ENCODE results near the gene FSIP1.
A peak's percentile ranks its signal among the peaks of the same experiment; 100 is the strongest.

FSIP1 gene

GRCh38 chr15:39736412-39737195, 46.0 kb downstream of the FSIP1 start:
- DNase-seq = no peak
- in situ Hi-C loops (cut with MboI; ENCODE audit: low pct_unique_long_range_greater_than_20kb, low sequenced_read_pairs) = no loop called here

- in situ Hi-C loops (cut with MboI; ENCODE audit: low pct_unique_long_range_greater_than_20kb, low sequenced_read_pairs) = no loop called here
- no peak for DNase-seq
These were observed 47.4 kb downstream of the FSIP1 start for GRCh38 chr15:39735120-39735717.

- no peak for DNase-seq
- in situ Hi-C loops (cut with MboI; ENCODE audit: low pct_unique_long_range_greater_than_20kb, low sequenced_read_pairs) = no loop called here
These were observed 51.4 kb downstream of the FSIP1 start for GRCh38 chr15:39731266-39731665.

GRCh38 chr15:39730552-39730951, 52.1 kb downstream of the FSIP1 start:
- in situ Hi-C loops (cut with MboI; ENCODE audit: low pct_unique_long_range_greater_than_20kb, low sequenced_read_pairs) = no loop called here
- DNase-seq = no peak

GRCh38 chr15:39729500-39729899, 53.1 kb downstream of the FSIP1 start:
- in situ Hi-C loops (cut with MboI; ENCODE audit: low pct_unique_long_range_greater_than_20kb, low sequenced_read_pairs) = no loop called here
- no peak for DNase-seq

GRCh38 chr15:39728845-39729244, 53.8 kb downstream of the FSIP1 start:
- no peak for DNase-seq
- in situ Hi-C loops (cut with MboI; ENCODE audit: low pct_unique_long_range_greater_than_20kb, low sequenced_read_pairs) = no loop called here

- in situ Hi-C loops (cut with MboI; ENCODE audit: low pct_unique_long_range_greater_than_20kb, low sequenced_read_pairs) = no loop called here
- DNase-seq = no peak
These were observed 60.7 kb downstream of the FSIP1 start for GRCh38 chr15:39721893-39722292.

- in situ Hi-C loops (cut with MboI; ENCODE audit: low pct_unique_long_range_greater_than_20kb, low sequenced_read_pairs) = no loop called here
- peak; percentile 8 for DNase-seq
These were observed 61.7 kb downstream of the FSIP1 start for GRCh38 chr15:39720621-39721611.

- DNase-seq = no peak
- in situ Hi-C loops (cut with MboI; ENCODE audit: low pct_unique_long_range_greater_than_20kb, low sequenced_read_pairs) = no loop called here
These were observed 62.6 kb downstream of the FSIP1 start for GRCh38 chr15:39720081-39720480.

- DNase-seq = no peak
These were observed 63.5 kb downstream of the FSIP1 start for GRCh38 chr15:39719109-39719508.

GRCh38 chr15:39717134-39717533, 65.5 kb downstream of the FSIP1 start:
- DNase-seq = no peak
- in situ Hi-C loops (cut with MboI; ENCODE audit: low pct_unique_long_range_greater_than_20kb, low sequenced_read_pairs) = no loop called here

More at GRCh38 chr15:39719109-39719508, 63.5 kb downstream of the FSIP1 start:
- in situ Hi-C loops (cut with MboI; ENCODE audit: low pct_unique_long_range_greater_than_20kb, low sequenced_read_pairs) = no loop called here

GRCh38 chr15:39714251-39714650, 68.4 kb downstream of the FSIP1 start:
- in situ Hi-C loops (cut with MboI; ENCODE audit: low pct_unique_long_range_greater_than_20kb, low sequenced_read_pairs) = no loop called here
- DNase-seq = no peak

GRCh38 chr15:39713846-39714245, 68.8 kb downstream of the FSIP1 start:
- no peak for DNase-seq
- in situ Hi-C loops (cut with MboI; ENCODE audit: low pct_unique_long_range_greater_than_20kb, low sequenced_read_pairs) = no loop called here

GRCh38 chr15:39710681-39711080, 72.0 kb downstream of the FSIP1 start:
- in situ Hi-C loops (cut with MboI; ENCODE audit: low pct_unique_long_range_greater_than_20kb, low sequenced_read_pairs) = no loop called here
- no peak for DNase-seq

- no peak for DNase-seq
- in situ Hi-C loops (cut with MboI; ENCODE audit: low pct_unique_long_range_greater_than_20kb, low sequenced_read_pairs) = no loop called here
These were observed 72.7 kb downstream of the FSIP1 start for GRCh38 chr15:39709941-39710340.

- in situ Hi-C loops (cut with MboI; ENCODE audit: low pct_unique_long_range_greater_than_20kb, low sequenced_read_pairs) = no loop called here
- DNase-seq = no peak
These were observed 76.4 kb downstream of the FSIP1 start for GRCh38 chr15:39706206-39706605.

- in situ Hi-C loops (cut with MboI; ENCODE audit: low pct_unique_long_range_greater_than_20kb, low sequenced_read_pairs) = no loop called here
- no peak for DNase-seq
These were observed 78.0 kb downstream of the FSIP1 start for GRCh38 chr15:39704689-39705088.

GRCh38 chr15:39704235-39704634, 78.4 kb downstream of the FSIP1 start:
- DNase-seq = no peak
- in situ Hi-C loops (cut with MboI; ENCODE audit: low pct_unique_long_range_greater_than_20kb, low sequenced_read_pairs) = no loop called here

- no peak for DNase-seq
- in situ Hi-C loops (cut with MboI; ENCODE audit: low pct_unique_long_range_greater_than_20kb, low sequenced_read_pairs) = no loop called here
These were observed 80.7 kb downstream of the FSIP1 start for GRCh38 chr15:39701988-39702387.

GRCh38 chr15:39700375-39700700, 82.3 kb downstream of the FSIP1 start:
- no peak for DNase-seq
- in situ Hi-C loops (cut with MboI; ENCODE audit: low pct_unique_long_range_greater_than_20kb, low sequenced_read_pairs) = no loop called here
